ENCODE data around the gene EIPR1. TPM values are rescaled to one million over a fixed set of nuclear protein-coding genes. Genes with fewer than 3 reads are reported as not detected.

Gene EIPR1
- total and polyA plus RNA-seq, 2 of the 4 experiments (the other 2 are of a cell fraction): 46.5 to 67.4 TPM

DNA sequence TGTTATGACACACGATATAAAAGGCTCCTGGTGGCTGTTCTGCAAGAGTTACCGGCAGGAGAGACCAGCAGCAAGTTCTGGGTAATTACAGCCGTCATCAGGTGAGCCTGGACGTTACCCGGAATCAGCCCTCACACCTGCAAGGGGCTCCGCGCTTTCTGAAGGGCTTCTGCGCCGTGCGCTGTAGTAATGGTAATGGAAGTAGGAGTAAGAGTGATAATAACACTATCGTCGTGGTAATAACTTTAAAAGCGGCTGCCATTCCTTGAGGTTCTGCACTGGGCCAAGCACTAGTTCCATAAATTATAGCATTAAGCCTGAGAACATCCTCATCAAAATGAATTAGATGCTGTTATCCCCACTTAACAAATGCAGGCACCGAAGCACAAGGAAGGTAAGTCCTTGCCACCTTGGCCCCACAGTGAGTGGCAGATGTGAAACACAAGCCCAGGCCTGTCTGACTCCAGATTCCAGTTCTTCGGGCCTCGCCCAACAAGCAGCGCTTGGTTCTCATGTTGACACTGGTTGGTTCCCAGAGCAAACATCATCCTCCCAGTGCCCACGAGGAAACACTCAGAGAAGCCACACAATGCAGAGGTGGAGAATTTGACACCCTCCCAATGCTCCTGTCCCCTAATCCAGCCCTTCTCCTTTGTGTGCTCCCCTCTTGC is 205.2 kb downstream of the EIPR1 start:
- H3K56ac ChIP-seq (ENCODE audit: extremely low read depth, insufficient read depth, low read length): no peak overlapping the region
- H2BK120ac ChIP-seq (ENCODE audit: low read depth, low read length): no peak overlapping the region

More for the DNA sequence above, 205.2 kb downstream of the EIPR1 start:
- H3K79me1 ChIP-seq (ENCODE audit: low read depth in 1 of 2, low read length in 2 of 2): no peaks in the 10 kb centered on the region
- H4K8ac ChIP-seq (ENCODE audit: low read depth in 2 of 2, low read length in 2 of 2): no peak overlapping the region
- H2BK5ac ChIP-seq (ENCODE audit: low read depth, low read length, poor library complexity, severe bottlenecking): no peak overlapping the region
- no peaks in the 10 kb centered on the region for H3K27me3 ChIP-seq (ENCODE audit: control insufficient read depth, insufficient read depth, low read length)
- no peak overlapping the region for H2BK20ac ChIP-seq (ENCODE audit: low read depth, low read length)
- H3K9me3 ChIP-seq (ENCODE audit: control insufficient read depth, insufficient read depth, low read length): no peaks in the 10 kb centered on the region
- POLR2A ChIA-PET (ENCODE audit: unreplicated experiment): no interaction called here
- no peaks in the 10 kb centered on the region for H3K36me3 ChIP-seq (ENCODE audit: control insufficient read depth, insufficient read depth, low read length)
- DNase-seq (no peak), ATAC-seq (ENCODE audit: low read depth) (no peak)
- no peak overlapping the region for H3K4ac ChIP-seq (ENCODE audit: low read depth, low read length)
- no peak overlapping the region for H3K4me2 ChIP-seq (ENCODE audit: low read depth, low read length)
- H2AK9ac ChIP-seq (replicated peaks; ENCODE audit: low read depth, low read length, poor library complexity): no peak overlapping the region
- H3K9me1 ChIP-seq (ENCODE audit: insufficient read depth, low read length): peaks cover 8% of the 10 kb centered on the region; the same call in 1 of the 2 replicates
- H3K14ac ChIP-seq (replicated peaks; ENCODE audit: low read depth, low read length): no peak overlapping the region
- H3K18ac ChIP-seq (ENCODE audit: low read depth, low read length): no peak overlapping the region
- peaks cover 4% of the 10 kb centered on the region; the same call in 1 of the 2 replicates for H4K20me1 ChIP-seq (ENCODE audit: insufficient read depth, low read length)
- H4K5ac ChIP-seq (ENCODE audit: low read depth, low read length): no peak overlapping the region
- in situ Hi-C loops (cut with MboI; ENCODE audit: low sequenced_read_pairs): no loop called here
- TF ChIP-seq SMC3 (IDR thresholded peaks at IDR 0.05; ENCODE audit: low read depth, low read length) (no peak), RFX5 (IDR thresholded peaks at IDR 0.05; ENCODE audit: low read depth, low read length) (no peak), FOS (IDR thresholded peaks at IDR 0.05; ENCODE audit: low read depth, low read length) (no peak), CEBPB (IDR thresholded peaks at IDR 0.05; ENCODE audit: low read depth, low read length) (no peak), BHLHE40 (IDR thresholded peaks at IDR 0.05; ENCODE audit: low read depth, low read length) (no peak), RAD21 (IDR thresholded peaks at IDR 0.05; ENCODE audit: low read length) (no peak), RCOR1 (IDR thresholded peaks at IDR 0.05; ENCODE audit: insufficient replicate concordance, low read length) (no peak), MXI1 (IDR thresholded peaks at IDR 0.05; ENCODE audit: borderline replicate concordance, low read depth, low read length) (no peak)
- TF ChIP-seq, protein P1, sequence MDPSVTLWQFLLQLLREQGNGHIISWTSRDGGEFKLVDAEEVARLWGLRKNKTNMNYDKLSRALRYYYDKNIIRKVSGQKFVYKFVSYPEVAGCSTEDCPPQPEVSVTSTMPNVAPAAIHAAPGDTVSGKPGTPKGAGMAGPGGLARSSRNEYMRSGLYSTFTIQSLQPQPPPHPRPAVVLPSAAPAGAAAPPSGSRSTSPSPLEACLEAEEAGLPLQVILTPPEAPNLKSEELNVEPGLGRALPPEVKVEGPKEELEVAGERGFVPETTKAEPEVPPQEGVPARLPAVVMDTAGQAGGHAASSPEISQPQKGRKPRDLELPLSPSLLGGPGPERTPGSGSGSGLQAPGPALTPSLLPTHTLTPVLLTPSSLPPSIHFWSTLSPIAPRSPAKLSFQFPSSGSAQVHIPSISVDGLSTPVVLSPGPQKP (IDR thresholded peaks at IDR 0.05; ENCODE audit: borderline replicate concordance, low read depth, low read length): no peak
- TF ChIP-seq, protein P2, sequence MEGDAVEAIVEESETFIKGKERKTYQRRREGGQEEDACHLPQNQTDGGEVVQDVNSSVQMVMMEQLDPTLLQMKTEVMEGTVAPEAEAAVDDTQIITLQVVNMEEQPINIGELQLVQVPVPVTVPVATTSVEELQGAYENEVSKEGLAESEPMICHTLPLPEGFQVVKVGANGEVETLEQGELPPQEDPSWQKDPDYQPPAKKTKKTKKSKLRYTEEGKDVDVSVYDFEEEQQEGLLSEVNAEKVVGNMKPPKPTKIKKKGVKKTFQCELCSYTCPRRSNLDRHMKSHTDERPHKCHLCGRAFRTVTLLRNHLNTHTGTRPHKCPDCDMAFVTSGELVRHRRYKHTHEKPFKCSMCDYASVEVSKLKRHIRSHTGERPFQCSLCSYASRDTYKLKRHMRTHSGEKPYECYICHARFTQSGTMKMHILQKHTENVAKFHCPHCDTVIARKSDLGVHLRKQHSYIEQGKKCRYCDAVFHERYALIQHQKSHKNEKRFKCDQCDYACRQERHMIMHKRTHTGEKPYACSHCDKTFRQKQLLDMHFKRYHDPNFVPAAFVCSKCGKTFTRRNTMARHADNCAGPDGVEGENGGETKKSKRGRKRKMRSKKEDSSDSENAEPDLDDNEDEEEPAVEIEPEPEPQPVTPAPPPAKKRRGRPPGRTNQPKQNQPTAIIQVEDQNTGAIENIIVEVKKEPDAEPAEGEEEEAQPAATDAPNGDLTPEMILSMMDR (conservative IDR thresholded peaks at IDR 0.05; ENCODE audit: low read depth, low read length): no peak
- TF ChIP-seq, protein P3, sequence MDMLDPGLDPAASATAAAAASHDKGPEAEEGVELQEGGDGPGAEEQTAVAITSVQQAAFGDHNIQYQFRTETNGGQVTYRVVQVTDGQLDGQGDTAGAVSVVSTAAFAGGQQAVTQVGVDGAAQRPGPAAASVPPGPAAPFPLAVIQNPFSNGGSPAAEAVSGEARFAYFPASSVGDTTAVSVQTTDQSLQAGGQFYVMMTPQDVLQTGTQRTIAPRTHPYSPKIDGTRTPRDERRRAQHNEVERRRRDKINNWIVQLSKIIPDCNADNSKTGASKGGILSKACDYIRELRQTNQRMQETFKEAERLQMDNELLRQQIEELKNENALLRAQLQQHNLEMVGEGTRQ (IDR thresholded peaks at IDR 0.05; ENCODE audit: low read depth, low read length): no peak
- H2BK15ac ChIP-seq (ENCODE audit: low read depth, low read length): no peak overlapping the region
- BruUV-seq (replicated peaks): no TSS peak
- no peak overlapping the region for H3K4me3 ChIP-seq (ENCODE audit: insufficient read depth, low read depth, low read length)
- H4K91ac ChIP-seq (ENCODE audit: insufficient read depth, low read depth, low read length): no peak overlapping the region
- 100% methylated on average over 3 of the region's 18 CpGs; no CpG with 5 or more reads in 1 of the 2 experiments for WGBS, 2 experiments (ENCODE audit: extremely low coverage in 2 of 2, insufficient read length in 1 of 2)
- H3K27ac ChIP-seq (ENCODE audit: insufficient read depth, low read length): no peak overlapping the region
- intact Hi-C loops (cut with micrococcal nuclease): no loop called here
- H3K9ac ChIP-seq (ENCODE audit: low read depth, low read length): no peak overlapping the region
- H2AK5ac ChIP-seq (ENCODE audit: low read depth, low read length): no peak overlapping the region
- CTCF ChIA-PET: no interaction called here
- dilution Hi-C loops (cut with HindIII; ENCODE audit: low sequenced_read_pairs, unreplicated experiment): no loop called here
- H3K4me1 ChIP-seq (ENCODE audit: control insufficient read depth, insufficient read depth, low read length): peaks cover 9% of the 10 kb centered on the region
- no peak overlapping the region for H2AFZ ChIP-seq (replicated peaks; ENCODE audit: low read length, poor library complexity)
- no peak overlapping the region for H3K23ac ChIP-seq (ENCODE audit: low read depth, low read length)

Measured in IMR-90 (cell line).